Central memory CD4-positive, alpha-beta T cell (primary cell): ENCODE measurements around the gene PHAX.
"Not testable (repeated sequence)": the region's sequence is repeated elsewhere in the genome, so short reads cannot be mapped to it uniquely, and the experiment has no call there.

Source experiments
- DNase-seq: peaks from one replicate; pipeline ENCODE4 v3.0.0; 2022

PHAX gene

GRCh38 chr5:126605525-126605924 lies 4.8 kb downstream of the PHAX start:
- no peak for DNase-seq

- no peak for DNase-seq
These were observed 9.4 kb downstream of the PHAX start for GRCh38 chr5:126610160-126610559.

- DNase-seq = no peak
These were observed 9.9 kb downstream of the PHAX start for GRCh38 chr5:126610616-126611015.

- DNase-seq = no peak
These were observed 13.3 kb downstream of the PHAX start for GRCh38 chr5:126613941-126614592.

- no peak for DNase-seq
These were observed 14.5 kb downstream of the PHAX start for GRCh38 chr5:126615286-126615685.

GRCh38 chr5:126617603-126618002 lies 16.9 kb downstream of the PHAX start:
- not testable (repeated sequence) for DNase-seq

GRCh38 chr5:126619781-126620180 lies 19.0 kb downstream of the PHAX start:
- DNase-seq = no peak

GRCh38 chr5:126624534-126624933 lies 23.8 kb downstream of the PHAX start:
- DNase-seq = no peak

- no peak for DNase-seq
These were observed 27.4 kb downstream of the PHAX start for GRCh38 chr5:126628102-126628501.

- no peak for DNase-seq
These were observed 31.2 kb downstream of the PHAX start for GRCh38 chr5:126631920-126632319.

GRCh38 chr5:126633552-126633951 lies 32.8 kb downstream of the PHAX start:
- DNase-seq = no peak

GRCh38 chr5:126635585-126635984 lies 34.8 kb downstream of the PHAX start:
- DNase-seq = no peak

- DNase-seq = no peak
These were observed 36.2 kb downstream of the PHAX start for GRCh38 chr5:126636956-126637355.

GRCh38 chr5:126640866-126641265 lies 40.1 kb downstream of the PHAX start:
- DNase-seq = no peak

- no peak for DNase-seq
These were observed 40.6 kb downstream of the PHAX start for GRCh38 chr5:126641387-126641786.

GRCh38 chr5:126645132-126645531 lies 44.4 kb downstream of the PHAX start:
- no peak for DNase-seq

- DNase-seq = no peak
These were observed 46.3 kb downstream of the PHAX start for GRCh38 chr5:126647071-126647470.

- DNase-seq = no peak
These were observed 47.7 kb downstream of the PHAX start for GRCh38 chr5:126648471-126648870.

GRCh38 chr5:126649057-126649456 lies 48.3 kb downstream of the PHAX start:
- DNase-seq = not testable (repeated sequence)

- not testable (repeated sequence) for DNase-seq
These were observed 49.0 kb downstream of the PHAX start for GRCh38 chr5:126649709-126650108.

- no peak for DNase-seq
These were observed 49.7 kb downstream of the PHAX start for GRCh38 chr5:126650463-126650862.

- DNase-seq = no peak
These were observed 50.3 kb downstream of the PHAX start for GRCh38 chr5:126651013-126651577.

- DNase-seq = peak; percentile 15
These were observed 55.8 kb downstream of the PHAX start for GRCh38 chr5:126656401-126657007.

GRCh38 chr5:126658561-126658960 lies 57.8 kb downstream of the PHAX start:
- DNase-seq = no peak
